Upper lobe of left lung (tissue), 6 donors: ENCODE results near the gene CCNH. TPM values are rescaled to one million over a fixed set of nuclear protein-coding genes. Genes with fewer than 3 reads are reported as not detected.

Source experiments
- ATAC-seq, 2 donors: fragments of 200-7000 bp; cut with Tn5 transposase; one replicate each; pipeline ENCODE4 v1.9.1; 2022; ENCODE audit warnings: mild to moderate bottlenecking in 2 of 2, moderate library complexity in 2 of 2; ENCODE audit not compliant: low FRiP score in 2 of 2
- DNase-seq, 2 donors: peaks; one replicate each; pipeline ENCODE4 v3.0.0-alpha.2; 2019 to 2020
- H3K27ac ChIP-seq, 4 donors: fragments of 200-600 bp; sonication (generic); one replicate each; pipeline ENCODE4 v1.5.1; 2016 to 2019
- H3K27me3 ChIP-seq, 4 donors: fragments of 200-600 bp; sonication (generic); one replicate each; pipeline ENCODE4 v1.5.1; 2017 to 2019
- H3K36me3 ChIP-seq, 4 donors: fragments of 200-600 bp; sonication (generic); one replicate each; pipeline ENCODE4 v1.5.1; 2016 to 2019
- H3K4me1 ChIP-seq, 4 donors: fragments of 200-600 bp; sonication (generic); one replicate each; pipeline ENCODE4 v1.5.1; 2018 to 2019
- H3K4me3 ChIP-seq, 4 donors: fragments of 200-600 bp; sonication (generic); one replicate each; pipeline ENCODE4 v1.5.1; 2017 to 2019; ENCODE audit warnings: mild to moderate bottlenecking in 2 of 4, moderate library complexity in 1 of 4
- H3K9me3 ChIP-seq, 4 donors: fragments of 200-600 bp; sonication (generic); one replicate each; pipeline ENCODE4 v1.5.1; 2018 to 2019
- CTCF ChIP-seq, 6 experiments: fragments of 450-650 bp in 4 of 6; fragments of 200-600 bp in 2 of 6; sonication (generic) in 2 of 6; IDR thresholded peaks; one replicate each; pipeline ENCODE4 v1.5.1; 2016 to 2019; ENCODE audit warnings: antibody characterized with exemption in 6 of 6
- EP300 ChIP-seq, 4 donors: sonication (generic); formaldehyde crosslinking; IDR thresholded peaks; one replicate each; pipeline ENCODE4 v1.5.1; 2017; ENCODE audit warnings: antibody characterized with exemption in 4 of 4, control low read depth in 2 of 4
- POLR2A ChIP-seq, 4 donors: fragments of 450-650 bp; IDR thresholded peaks; one replicate each; pipeline ENCODE4 v1.5.1; 2016 to 2017; ENCODE audit warnings: antibody characterized with exemption in 4 of 4, mild to moderate bottlenecking in 2 of 4
- POLR2AphosphoS5 ChIP-seq, 2 donors: sonication (generic); formaldehyde crosslinking; IDR thresholded peaks; one replicate each; pipeline ENCODE4 v1.5.1; 2017; ENCODE audit warnings: antibody characterized with exemption in 2 of 2
- WGBS, 2 donors: methylation state at CpG; one replicate each; pipeline ENCODE4 v1.1.5; 2017 to 2018; 5-methylcytosine and 5-hydroxymethylcytosine counted together
- total RNA-seq, 6 donors: library from RNA; depleted of rRNA in 4 of 6; stranded (reverse); fragments of >200 nt in 4 of 6; gene quantifications; one replicate each; pipeline versions ENCODE4 v1.1.0 to v1.2.1, GENCODE V29; 2016 to 2021
- donor health status: DM: no; HTN: no; CAD: no; lungs with moderate emphysema.
- donor health status: DM: no; HTN: yes; CAD: no; lungs with severe emphysema.

The CCNH gene
- total RNA-seq, 6 donors from 2014 or later, result 39.1 to 232 (median 73.4) TPM

- Histone ChIP-seq H3K36me3 (peaks cover 12 to 91% (median 44%) of the 10 kb centered on the region in 4 donors), H3K4me3 (no peak overlapping the region), H3K9me3 (no peaks in the 10 kb centered on the region), H3K4me1 (peaks cover 0 to 13% (median 10%) of the 10 kb centered on the region in 4 donors), H3K27me3 (no peaks in the 10 kb centered on the region), H3K27ac (no peak overlapping the region)
- TF ChIP-seq CTCF (IDR thresholded peaks at IDR 0.05) (peak; percentile 31 to 78 (median 56)), POLR2A (IDR thresholded peaks at IDR 0.05) (no peak)
- WGBS, 2 donors, result 65 to 66% methylated on average over 4 of the region's 4 CpGs
- DNase-seq (no peak), ATAC-seq (peak in 1 of 2 donors; percentile 89)
Measured at GRCh38 chr5:87400305-87400899, 12.3 kb downstream of the CCNH start.

GRCh38 chr5:87399720-87400119 lies 13.0 kb downstream of the CCNH start:
- Histone ChIP-seq H3K4me3 (no peak overlapping the region), H3K27me3 (no peaks in the 10 kb centered on the region), H3K4me1 (peaks cover 0 to 13% (median 10%) of the 10 kb centered on the region in 4 donors), H3K27ac (peak overlapping the region in 1 of 4 donors; percentile 21), H3K9me3 (no peaks in the 10 kb centered on the region), H3K36me3 (peaks cover 7 to 91% (median 48%) of the 10 kb centered on the region in 4 donors)
- DNase-seq, result no peak
- peak in 1 of 2 donors; percentile 69 for ATAC-seq
- 42 to 43% methylated on average over 2 of the region's 2 CpGs for WGBS, 2 donors
- TF ChIP-seq POLR2AphosphoS5 (IDR thresholded peaks at IDR 0.05) (no peak), EP300 (IDR thresholded peaks at IDR 0.05) (no peak), POLR2A (IDR thresholded peaks at IDR 0.05) (no peak), CTCF (IDR thresholded peaks at IDR 0.05) (no peak)

- Histone ChIP-seq H3K4me3 (no peak overlapping the region), H3K4me1 (peaks cover 0 to 13% (median 10%) of the 10 kb centered on the region in 4 donors), H3K27ac (peak overlapping the region in 1 of 4 donors; percentile 21), H3K27me3 (no peaks in the 10 kb centered on the region), H3K36me3 (peaks cover 4 to 91% (median 45%) of the 10 kb centered on the region in 4 donors), H3K9me3 (no peaks in the 10 kb centered on the region)
- 85 to 89% methylated on average over 5 of the region's 5 CpGs for WGBS, 2 donors
- no peak for TF ChIP-seq CTCF (IDR thresholded peaks at IDR 0.05)
- TF ChIP-seq POLR2AphosphoS5 (IDR thresholded peaks at IDR 0.05), result no peak
- no peak for TF ChIP-seq EP300 (IDR thresholded peaks at IDR 0.05)
- no peak for TF ChIP-seq POLR2A (IDR thresholded peaks at IDR 0.05)
- ATAC-seq, result no peak
- DNase-seq, result no peak
Measured at GRCh38 chr5:87398981-87399614, 13.6 kb downstream of the CCNH start.

GRCh38 chr5:87394411-87395165 lies 18.1 kb downstream of the CCNH start:
- Histone ChIP-seq H3K4me1 (peaks cover 0 to 5% (median 3%) of the 10 kb centered on the region in 4 donors), H3K27me3 (no peaks in the 10 kb centered on the region), H3K36me3 (peaks cover 17 to 100% (median 59%) of the 10 kb centered on the region in 4 donors), H3K4me3 (no peak overlapping the region), H3K9me3 (no peaks in the 10 kb centered on the region), H3K27ac (no peak overlapping the region)
- no peak for DNase-seq
- TF ChIP-seq CTCF (IDR thresholded peaks at IDR 0.05) (no peak), POLR2A (IDR thresholded peaks at IDR 0.05) (no peak), EP300 (IDR thresholded peaks at IDR 0.05) (no peak), POLR2AphosphoS5 (IDR thresholded peaks at IDR 0.05) (no peak)
- WGBS, 2 donors, result 82 to 83% methylated on average over 3 of the region's 3 CpGs
- ATAC-seq, result peak in 1 of 2 donors; percentile 74
